Fibroblast of lung (primary cell): ENCODE data around the gene USP44. TPM values are rescaled to one million over a fixed set of nuclear protein-coding genes. Genes with fewer than 3 reads are reported as not detected.

Experiments
- DNase-seq, 2 donors: peaks; one replicate each; pipeline versions ENCODE4 v3.0.0 to v3.0.0-alpha.2; 2010; ENCODE audit warnings: low read depth in 2 of 2
- H2AFZ ChIP-seq: 2 replicates; pipeline ENCODE4 v1.5.1; 2012; ENCODE audit warnings: low read length, control low read depth, inconsistent platforms
- H3K27ac ChIP-seq: 2 replicates; pipeline ENCODE4 v1.5.1; 2011; ENCODE audit warnings: low read length, control low read depth; ENCODE audit not compliant: insufficient read depth
- H3K27me3 ChIP-seq: 2 replicates; pipeline ENCODE4 v1.5.1; 2011; ENCODE audit warnings: mild to moderate bottlenecking, low read length; ENCODE audit not compliant: control insufficient read depth, insufficient read depth
- H3K36me3 ChIP-seq: 2 replicates; pipeline ENCODE4 v1.5.1; 2011; ENCODE audit warnings: low read length; ENCODE audit not compliant: control insufficient read depth, insufficient read depth
- H3K4me1 ChIP-seq: 2 replicates; pipeline ENCODE4 v1.5.1; 2011; ENCODE audit warnings: low read length; ENCODE audit not compliant: control insufficient read depth, insufficient read depth; ENCODE audit errors: extremely low read depth
- H3K4me2 ChIP-seq: 2 replicates; pipeline ENCODE4 v1.5.1; 2011; ENCODE audit warnings: low read length, control low read depth; ENCODE audit not compliant: insufficient read depth; ENCODE audit errors: extremely low read depth
- H3K4me3 ChIP-seq, 4 experiments: fragments of 200-600 bp in 1 of 4; sonication (generic) in 1 of 4; replicated peaks in 1 of 4; 2 replicates each; pipeline ENCODE4 v1.5.1; 2011 to 2016; ENCODE audit warnings: low read length in 4 of 4, low read depth in 3 of 4, mild to moderate bottlenecking in 3 of 4, control low read depth in 2 of 4, inconsistent platforms in 1 of 4, mixed read lengths in 1 of 4; ENCODE audit not compliant: insufficient read depth in 1 of 4; ENCODE audit errors: control extremely low read depth in 1 of 4
- H3K79me2 ChIP-seq: 2 replicates; pipeline ENCODE4 v1.5.1; 2012; ENCODE audit warnings: mild to moderate bottlenecking, low read length, inconsistent platforms; ENCODE audit not compliant: control insufficient read depth, insufficient read depth
- H3K9ac ChIP-seq: 2 replicates; pipeline ENCODE4 v1.5.1; 2011; ENCODE audit warnings: mild to moderate bottlenecking, low read length, control low read depth; ENCODE audit not compliant: insufficient read depth
- H3K9me3 ChIP-seq: 2 replicates; pipeline ENCODE4 v1.5.1; 2012; ENCODE audit warnings: low read depth, low read length; ENCODE audit not compliant: control insufficient read depth, insufficient read depth
- H4K20me1 ChIP-seq: 2 replicates; pipeline ENCODE4 v1.5.1; 2011; ENCODE audit warnings: low read length; ENCODE audit not compliant: control insufficient read depth, insufficient read depth; ENCODE audit errors: extremely low read depth
- EZH2 ChIP-seq: IDR thresholded peaks from 2 replicates; pipeline ENCODE4 v1.5.1; 2012; ENCODE audit warnings: low read length, control low read depth, mild to moderate bottlenecking; ENCODE audit errors: missing control alignments
- polyA plus RNA-seq, 2 donors: library from polyadenylated mRNA; depleted of rRNA in 1 of 2; stranded (reverse) in 1 of 2; unstranded in 1 of 2; fragments of >200 nt; gene quantifications; 2 replicates each; pipeline ENCODE4 v1.2.1, GENCODE V29; 2011 to 2012; ENCODE audit warnings: missing spikeins in 1 of 2
- total RNA-seq: library from RNA; depleted of rRNA; stranded (reverse); fragments of >200 nt; gene quantifications from 2 replicates; pipeline ENCODE4 v1.2.1, GENCODE V29; 2014
- TF ChIP-seq, protein P1 (sequence below), 2 donors: IDR thresholded peaks in 1 of 2; conservative IDR thresholded peaks in 1 of 2; 1 replicate in 1 of 2; 2 replicates in 1 of 2; pipeline ENCODE4 v1.5.1; 2011 to 2012; ENCODE audit warnings: low read length in 2 of 2, control low read depth in 1 of 2, inconsistent platforms in 1 of 2, low read depth in 1 of 2, mild to moderate bottlenecking in 1 of 2

USP44 gene
- total and polyA plus RNA-seq, 2 donors (not counting 1 experiment from before 2014, with no cell fraction given), result 7.0 to 27.4 TPM

DNA sequence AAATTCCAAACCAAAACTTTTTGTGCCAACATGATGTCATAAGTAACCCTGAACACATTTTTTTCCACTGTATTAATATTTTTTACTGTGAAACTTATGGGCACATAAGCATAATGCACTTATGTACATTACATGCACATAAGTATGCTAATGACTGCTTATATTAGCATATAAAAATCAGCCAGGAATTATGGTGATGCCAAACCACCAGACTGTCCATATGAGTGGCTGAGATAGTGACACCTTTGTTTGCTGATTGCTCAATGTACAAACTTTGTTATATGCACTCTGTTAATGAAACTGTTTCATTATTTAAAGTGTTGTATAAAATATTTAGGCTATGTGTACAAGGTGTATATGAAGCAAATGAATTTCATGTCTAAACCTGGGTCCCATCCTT is 32.3 kb downstream of the USP44 start:
- Histone ChIP-seq H3K4me2 (no peak overlapping the region), H3K9ac (no peak overlapping the region), H2AFZ (no peak overlapping the region), H3K4me3 (no peak overlapping the region), H3K27ac (no peak overlapping the region), H3K79me2 (no peaks in the 10 kb centered on the region), H3K4me1 (no peaks in the 10 kb centered on the region), H3K27me3 (no peaks in the 10 kb centered on the region), H3K36me3 (no peaks in the 10 kb centered on the region), H3K9me3 (no peaks in the 10 kb centered on the region), H4K20me1 (no peaks in the 10 kb centered on the region)
- no peak for DNase-seq
- TF ChIP-seq EZH2, result no peak
- TF ChIP-seq, protein P1, sequence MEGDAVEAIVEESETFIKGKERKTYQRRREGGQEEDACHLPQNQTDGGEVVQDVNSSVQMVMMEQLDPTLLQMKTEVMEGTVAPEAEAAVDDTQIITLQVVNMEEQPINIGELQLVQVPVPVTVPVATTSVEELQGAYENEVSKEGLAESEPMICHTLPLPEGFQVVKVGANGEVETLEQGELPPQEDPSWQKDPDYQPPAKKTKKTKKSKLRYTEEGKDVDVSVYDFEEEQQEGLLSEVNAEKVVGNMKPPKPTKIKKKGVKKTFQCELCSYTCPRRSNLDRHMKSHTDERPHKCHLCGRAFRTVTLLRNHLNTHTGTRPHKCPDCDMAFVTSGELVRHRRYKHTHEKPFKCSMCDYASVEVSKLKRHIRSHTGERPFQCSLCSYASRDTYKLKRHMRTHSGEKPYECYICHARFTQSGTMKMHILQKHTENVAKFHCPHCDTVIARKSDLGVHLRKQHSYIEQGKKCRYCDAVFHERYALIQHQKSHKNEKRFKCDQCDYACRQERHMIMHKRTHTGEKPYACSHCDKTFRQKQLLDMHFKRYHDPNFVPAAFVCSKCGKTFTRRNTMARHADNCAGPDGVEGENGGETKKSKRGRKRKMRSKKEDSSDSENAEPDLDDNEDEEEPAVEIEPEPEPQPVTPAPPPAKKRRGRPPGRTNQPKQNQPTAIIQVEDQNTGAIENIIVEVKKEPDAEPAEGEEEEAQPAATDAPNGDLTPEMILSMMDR (conservative IDR thresholded peaks at IDR 0.05 in 1 of 2, IDR thresholded peaks at IDR 0.05 in 1 of 2; ENCODE audit: low read depth in 1 of 2, low read length in 2 of 2), result no peak

- Histone ChIP-seq H3K4me3 (no peak overlapping the region), H3K9me3 (no peaks in the 10 kb centered on the region), H3K36me3 (peaks cover 2% of the 10 kb centered on the region), H3K4me2 (no peak overlapping the region), H3K4me1 (no peaks in the 10 kb centered on the region), H3K9ac (no peak overlapping the region), H3K79me2 (no peaks in the 10 kb centered on the region), H3K27ac (no peak overlapping the region), H4K20me1 (no peaks in the 10 kb centered on the region), H2AFZ (no peak overlapping the region), H3K27me3 (no peaks in the 10 kb centered on the region)
- no peak for TF ChIP-seq EZH2
- TF ChIP-seq, protein P1 (conservative IDR thresholded peaks at IDR 0.05 in 1 of 2, IDR thresholded peaks at IDR 0.05 in 1 of 2; ENCODE audit: low read depth in 1 of 2, low read length in 2 of 2), result no peak
- no peak for DNase-seq
Measured at GRCh38 chr12:95517246-95517645, 34.0 kb downstream of the USP44 start.

DNA sequence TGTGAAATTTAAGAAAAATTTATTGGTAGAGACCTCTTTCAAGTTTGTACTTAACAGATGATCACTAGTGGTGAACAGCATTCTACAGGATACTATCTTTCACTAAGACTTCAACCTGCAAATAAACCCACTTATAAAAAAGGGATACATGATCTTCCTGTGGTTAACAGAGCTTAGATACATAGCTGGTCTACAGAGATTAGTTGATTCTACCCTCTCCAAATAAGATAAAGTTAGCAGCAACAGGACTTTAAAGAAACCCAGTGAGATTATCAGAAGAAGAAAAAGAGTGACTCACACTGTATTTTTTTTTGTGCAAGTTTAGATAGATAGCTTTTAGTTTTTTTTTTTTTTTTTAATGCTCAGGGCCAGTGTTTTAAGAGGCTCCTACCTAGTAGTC is 34.5 kb downstream of the USP44 start:
- Histone ChIP-seq H3K36me3 (peaks cover 5% of the 10 kb centered on the region), H3K4me1 (no peaks in the 10 kb centered on the region), H3K4me3 (no peak overlapping the region), H3K4me2 (no peak overlapping the region), H3K9me3 (no peaks in the 10 kb centered on the region), H3K27me3 (no peaks in the 10 kb centered on the region), H4K20me1 (no peaks in the 10 kb centered on the region), H3K79me2 (no peaks in the 10 kb centered on the region), H3K27ac (no peak overlapping the region), H2AFZ (no peak overlapping the region), H3K9ac (no peak overlapping the region)
- TF ChIP-seq EZH2, result no peak
- TF ChIP-seq, protein P1 (conservative IDR thresholded peaks at IDR 0.05 in 1 of 2, IDR thresholded peaks at IDR 0.05 in 1 of 2; ENCODE audit: low read depth in 1 of 2, low read length in 2 of 2), result no peak
- DNase-seq, result peak in 1 of 2 donors; percentile 32
